HFFc6 (cell line): ENCODE results near the gene LHX1. TPM values are rescaled to one million over a fixed set of nuclear protein-coding genes. Genes with fewer than 3 reads are reported as not detected.

Experiments
- DNase-seq: peaks from one replicate; pipeline ENCODE4 v3.0.0-alpha.2; 2018
- H3K27ac Mint-ChIP-seq: 2 replicates; pipeline ENCODE4 v1.8.0; 2020; ENCODE audit warnings: mild to moderate bottlenecking, mixed read lengths
- H3K27me3 Mint-ChIP-seq: 2 replicates; pipeline ENCODE4 v1.8.0; 2021; ENCODE audit warnings: mild to moderate bottlenecking, moderate library complexity, mixed read lengths; ENCODE audit not compliant: insufficient read depth
- H3K36me3 Mint-ChIP-seq: 2 replicates; pipeline ENCODE4 v1.8.0; 2021; ENCODE audit warnings: low read depth, mixed read lengths
- H3K4me1 Mint-ChIP-seq: 2 replicates; pipeline ENCODE4 v1.8.0; 2020; ENCODE audit warnings: low read depth, mixed read lengths
- H3K4me3 Mint-ChIP-seq: 2 replicates; pipeline ENCODE4 v1.8.0; 2020; ENCODE audit warnings: mild to moderate bottlenecking, moderate library complexity, mixed read lengths
- H3K9me3 Mint-ChIP-seq: 2 replicates; pipeline ENCODE4 v1.8.0; 2020; ENCODE audit warnings: mild to moderate bottlenecking, mixed read lengths
- total RNA-seq, 6 experiments: library from RNA; stranded (reverse); fragmentation: NEBNext Ultra II Directional; extraction: Animal tissue kit (Norgen Biotek cat#: 25700); gene quantifications; 2 replicates in 1 of 6; 3 replicates in 5 of 6; pipeline ENCODE4 v1.2.3, GENCODE V29; 2021
- TF ChIP-seq, protein P1 (sequence below): fragments of 200-600 bp; sonication (generic); IDR thresholded peaks from 2 replicates; pipeline ENCODE4 v1.5.0; 2021; ENCODE audit warnings: antibody characterized with exemption, mild to moderate bottlenecking

The LHX1 gene
- total RNA-seq, 6 experiments from 2014 or later: 0.13 TPM; not detected in 5

DNA sequence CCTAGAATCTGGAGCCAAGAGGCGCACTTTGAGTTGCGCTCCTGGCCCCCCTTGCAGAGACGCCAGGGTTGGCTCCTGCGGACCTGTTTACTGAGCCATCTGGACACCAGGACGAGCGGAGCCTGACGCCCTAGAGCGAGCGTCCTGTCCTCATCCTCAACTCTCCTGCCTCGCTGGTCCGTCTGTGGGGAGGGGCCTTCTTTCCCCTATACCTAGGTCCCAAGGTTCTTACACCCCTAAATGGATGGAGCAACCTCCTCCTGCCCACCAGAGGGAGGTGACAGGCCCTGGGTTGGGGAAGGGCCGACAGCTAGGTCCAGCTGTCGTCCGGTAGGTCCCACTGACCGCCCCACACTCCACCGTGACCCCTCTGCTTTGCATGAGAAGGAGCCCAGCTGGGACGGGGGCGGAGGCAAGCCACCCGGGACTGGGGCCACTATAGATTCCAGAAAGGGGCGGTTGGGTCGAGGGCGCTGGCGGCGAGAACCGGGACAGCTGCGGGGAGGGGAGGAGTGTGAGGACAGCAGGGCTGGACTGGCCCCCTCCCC lies 3.1 kb upstream of the LHX1 start:
- TF ChIP-seq, protein P1, sequence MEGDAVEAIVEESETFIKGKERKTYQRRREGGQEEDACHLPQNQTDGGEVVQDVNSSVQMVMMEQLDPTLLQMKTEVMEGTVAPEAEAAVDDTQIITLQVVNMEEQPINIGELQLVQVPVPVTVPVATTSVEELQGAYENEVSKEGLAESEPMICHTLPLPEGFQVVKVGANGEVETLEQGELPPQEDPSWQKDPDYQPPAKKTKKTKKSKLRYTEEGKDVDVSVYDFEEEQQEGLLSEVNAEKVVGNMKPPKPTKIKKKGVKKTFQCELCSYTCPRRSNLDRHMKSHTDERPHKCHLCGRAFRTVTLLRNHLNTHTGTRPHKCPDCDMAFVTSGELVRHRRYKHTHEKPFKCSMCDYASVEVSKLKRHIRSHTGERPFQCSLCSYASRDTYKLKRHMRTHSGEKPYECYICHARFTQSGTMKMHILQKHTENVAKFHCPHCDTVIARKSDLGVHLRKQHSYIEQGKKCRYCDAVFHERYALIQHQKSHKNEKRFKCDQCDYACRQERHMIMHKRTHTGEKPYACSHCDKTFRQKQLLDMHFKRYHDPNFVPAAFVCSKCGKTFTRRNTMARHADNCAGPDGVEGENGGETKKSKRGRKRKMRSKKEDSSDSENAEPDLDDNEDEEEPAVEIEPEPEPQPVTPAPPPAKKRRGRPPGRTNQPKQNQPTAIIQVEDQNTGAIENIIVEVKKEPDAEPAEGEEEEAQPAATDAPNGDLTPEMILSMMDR: no peak
- peaks cover 20% of the 10 kb centered on the region for H3K4me1 Mint-ChIP-seq
- peaks cover 91% of the 10 kb centered on the region for H3K27me3 Mint-ChIP-seq
- H3K36me3 Mint-ChIP-seq: no peaks in the 10 kb centered on the region
- H3K9me3 Mint-ChIP-seq: 0 out of 2 replicates have a peak, but pooled peaks cover 3% of the 10 kb centered on the region
- peak overlapping the region; percentile 33; the same call in 1 of the 2 replicates for H3K4me3 Mint-ChIP-seq
- no peak overlapping the region for H3K27ac Mint-ChIP-seq
- no peak for DNase-seq

DNA sequence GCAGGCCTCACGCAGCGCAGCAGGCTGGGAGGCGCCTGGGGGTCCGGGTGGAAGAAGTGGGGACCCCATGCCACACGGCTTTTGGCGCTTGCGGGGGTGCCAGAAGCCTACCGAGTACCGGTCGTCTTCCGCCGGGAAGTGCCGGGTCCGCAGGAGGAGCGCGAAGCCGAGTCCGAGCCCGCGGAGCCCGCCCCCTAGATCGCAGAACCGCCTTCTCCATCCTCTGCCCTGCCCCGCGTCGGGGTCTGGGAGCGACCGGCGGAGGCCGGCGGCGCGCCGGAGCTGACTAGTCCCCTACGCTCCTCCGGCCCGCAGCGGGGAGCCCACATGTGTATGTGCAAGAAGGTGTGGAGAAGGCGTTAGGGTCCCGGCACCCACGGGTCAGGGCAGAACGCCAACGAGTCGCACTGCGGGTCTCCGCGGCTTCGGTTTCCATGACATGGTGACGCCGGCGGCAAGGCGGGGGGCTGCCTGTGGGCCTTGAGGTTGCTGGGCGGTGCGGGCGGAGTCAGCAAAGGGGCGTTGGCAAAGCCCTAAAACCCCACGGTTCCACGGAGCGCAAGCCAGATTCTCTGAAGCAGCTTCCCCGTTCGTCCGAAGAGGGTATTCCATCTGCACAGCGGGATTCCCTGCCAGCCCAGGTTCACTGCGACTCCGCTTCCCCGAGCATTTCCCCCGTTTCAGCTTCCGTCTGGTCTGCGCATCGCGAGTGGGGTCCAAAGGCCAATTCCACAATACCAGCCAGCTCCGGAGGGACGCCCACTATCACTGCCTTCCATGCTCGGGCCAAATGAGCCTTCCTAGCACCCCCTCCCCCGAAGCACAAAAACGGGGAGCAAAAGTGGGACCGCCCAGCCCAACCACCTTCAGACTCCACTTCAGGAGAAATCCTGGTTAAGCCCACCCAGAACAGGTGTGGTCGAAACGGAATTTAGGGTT lies 2.3 kb upstream of the LHX1 start:
- Mint-ChIP-seq H3K4me3 (no peak overlapping the region), H3K36me3 (no peaks in the 10 kb centered on the region), H3K27me3 (peaks cover 91% of the 10 kb centered on the region), H3K27ac (no peak overlapping the region), H3K4me1 (peaks cover 20% of the 10 kb centered on the region), H3K9me3 (0 out of 2 replicates have a peak, but pooled peaks cover 3% of the 10 kb centered on the region)
- TF ChIP-seq, protein P1: no peak
- DNase-seq: no peak

DNA sequence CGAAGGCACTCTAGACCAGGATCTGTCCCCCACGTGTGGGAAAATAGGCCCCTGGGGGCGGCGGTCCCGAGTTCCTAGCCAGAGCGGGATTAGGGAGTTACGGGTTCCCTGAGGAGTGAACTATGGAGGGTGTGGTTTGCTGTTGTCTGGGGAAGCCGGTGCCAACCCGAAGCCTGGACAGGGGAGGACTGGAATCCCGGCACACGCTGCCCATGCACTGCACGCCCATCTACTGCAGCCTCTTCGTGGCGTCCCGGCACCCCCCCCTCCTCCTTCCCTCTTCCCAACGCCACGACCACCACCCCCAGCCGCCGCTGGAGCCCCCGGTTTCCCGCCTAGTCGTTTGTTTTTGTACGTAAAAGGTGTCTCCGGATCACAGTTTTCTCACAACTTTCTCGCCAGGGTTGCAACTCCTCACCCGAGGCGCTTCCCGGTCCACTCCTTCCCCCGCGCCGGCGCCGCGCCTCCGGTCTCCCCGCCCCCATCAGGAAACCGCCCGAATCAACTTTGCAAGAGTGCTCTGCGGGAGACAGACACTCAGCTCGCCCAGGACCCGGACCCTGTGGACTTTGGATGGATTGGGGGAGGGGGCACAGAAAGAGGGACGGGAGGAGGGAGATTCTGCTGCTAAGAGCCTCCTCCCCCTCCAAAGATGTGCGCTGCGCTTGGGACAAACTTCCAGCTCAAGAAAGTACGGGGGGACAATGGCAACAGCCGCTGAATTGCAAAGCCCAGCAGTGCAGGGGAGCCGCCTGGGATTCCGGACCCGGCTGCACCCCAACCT lies 1.4 kb upstream of the LHX1 start:
- H3K9me3 Mint-ChIP-seq: 0 out of 2 replicates have a peak, but pooled peaks cover 3% of the 10 kb centered on the region
- H3K4me3 Mint-ChIP-seq: no peak overlapping the region; the same call in 1 of the 2 replicates
- DNase-seq: no peak
- peaks cover 20% of the 10 kb centered on the region for H3K4me1 Mint-ChIP-seq
- H3K27me3 Mint-ChIP-seq: peaks cover 89% of the 10 kb centered on the region
- H3K36me3 Mint-ChIP-seq: no peaks in the 10 kb centered on the region
- TF ChIP-seq, protein P1: no peak
- H3K27ac Mint-ChIP-seq: no peak overlapping the region

DNA sequence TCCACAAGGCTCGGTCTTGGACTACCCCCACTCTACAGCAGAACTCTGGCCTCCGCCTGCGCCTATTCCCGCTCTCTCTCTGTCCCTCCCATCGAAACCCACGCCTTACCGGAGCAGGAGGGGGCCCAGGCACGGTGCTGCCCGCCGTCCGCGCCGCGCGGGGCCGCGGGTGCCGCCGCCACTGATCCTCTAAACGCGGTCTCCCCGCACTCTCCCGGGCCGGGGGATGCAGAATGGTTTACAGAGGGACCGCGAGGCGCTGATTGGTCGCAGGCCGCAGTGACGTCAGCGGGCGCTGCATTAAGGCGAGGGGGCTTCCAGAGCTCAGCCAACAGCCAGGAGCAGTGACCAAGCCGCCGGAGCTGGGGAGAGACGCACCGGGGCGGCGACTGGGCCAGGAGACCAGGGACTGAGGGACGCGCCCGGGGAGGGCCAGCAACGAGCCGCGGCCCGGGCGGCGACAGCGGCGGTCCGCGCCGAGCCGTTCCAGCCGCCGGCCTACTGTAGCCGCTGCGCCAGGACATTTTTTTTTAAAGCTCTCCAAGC lies 747 bp upstream of the LHX1 start:
- H3K4me1 Mint-ChIP-seq: peaks cover 20% of the 10 kb centered on the region
- H3K4me3 Mint-ChIP-seq: no peak overlapping the region
- DNase-seq: no peak
- H3K27me3 Mint-ChIP-seq: peaks cover 89% of the 10 kb centered on the region
- no peak overlapping the region for H3K27ac Mint-ChIP-seq
- TF ChIP-seq, protein P1: no peak
- H3K9me3 Mint-ChIP-seq: 0 out of 2 replicates have a peak, but pooled peaks cover 3% of the 10 kb centered on the region
- H3K36me3 Mint-ChIP-seq: no peaks in the 10 kb centered on the region

DNA sequence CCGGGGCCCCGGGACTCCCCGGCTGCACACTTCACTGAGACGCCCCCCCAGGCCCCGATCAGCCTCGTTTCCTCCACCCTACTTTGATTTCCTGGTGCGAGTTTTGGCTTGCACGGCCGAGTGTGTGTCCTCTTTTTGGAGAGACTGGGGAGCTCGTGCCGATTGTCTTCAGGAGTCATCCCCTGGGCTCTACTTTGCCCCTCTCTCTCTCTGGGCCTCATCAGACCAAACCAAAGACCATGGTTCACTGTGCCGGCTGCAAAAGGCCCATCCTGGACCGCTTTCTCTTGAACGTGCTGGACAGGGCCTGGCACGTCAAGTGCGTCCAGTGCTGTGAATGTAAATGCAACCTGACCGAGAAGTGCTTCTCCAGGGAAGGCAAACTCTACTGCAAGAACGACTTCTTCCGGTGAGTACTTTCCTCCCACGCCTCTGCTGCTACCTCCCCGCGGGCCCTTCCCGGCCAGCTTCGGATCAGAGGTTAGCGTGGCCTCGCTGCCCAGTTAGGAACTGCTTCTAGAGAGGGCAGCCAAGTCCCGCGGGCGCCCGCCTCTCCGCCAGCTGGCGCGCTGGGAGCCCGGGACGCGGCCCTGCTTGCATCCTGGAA lies 787 bp downstream of the LHX1 start:
- H3K36me3 Mint-ChIP-seq: no peaks in the 10 kb centered on the region
- peaks cover 81% of the 10 kb centered on the region for H3K27me3 Mint-ChIP-seq
- TF ChIP-seq, protein P1: no peak
- no peak overlapping the region for H3K27ac Mint-ChIP-seq
- no peak overlapping the region for H3K4me3 Mint-ChIP-seq
- no peak for DNase-seq
- H3K4me1 Mint-ChIP-seq: peaks cover 11% of the 10 kb centered on the region; the same call in 1 of the 2 replicates
- H3K9me3 Mint-ChIP-seq: 0 out of 2 replicates have a peak, but pooled peaks cover 3% of the 10 kb centered on the region
